Lower leg skin (tissue), 4 donors: ENCODE results near the gene MAP3K19. TPM values are rescaled to one million over a fixed set of nuclear protein-coding genes. Genes with fewer than 3 reads are reported as not detected.
"Not testable (repeated sequence)": the region's sequence is repeated elsewhere in the genome, so short reads cannot be mapped to it uniquely, and the experiment has no call there.

Source experiments
- DNase-seq, 2 donors: peaks; one replicate each; pipeline ENCODE4 v3.0.0-alpha.2; 2019; ENCODE audit warnings: low spot score in 2 of 2
- H3K4me3 ChIP-seq: fragments of 200-600 bp; sonication (generic); 2 replicates; pipeline ENCODE4 v1.5.1; 2017; ENCODE audit warnings: mild to moderate bottlenecking, low read depth; ENCODE audit not compliant: poor library complexity, severe bottlenecking
- CTCF ChIP-seq, 3 donors: fragments of 450-650 bp; IDR thresholded peaks; one replicate each; pipeline ENCODE4 v1.5.1; 2016; ENCODE audit warnings: antibody characterized with exemption in 3 of 3, mild to moderate bottlenecking in 3 of 3, moderate library complexity in 2 of 3
- POLR2A ChIP-seq, 2 donors: fragments of 450-650 bp; IDR thresholded peaks; one replicate each; pipeline ENCODE4 v1.6.1; 2016 to 2017; ENCODE audit warnings: antibody characterized with exemption in 2 of 2, mild to moderate bottlenecking in 1 of 2, moderate library complexity in 1 of 2
- WGBS, 2 donors: methylation state at CpG; one replicate each; pipeline ENCODE4 v1.1.5; 2018; 5-methylcytosine and 5-hydroxymethylcytosine counted together
- intact Hi-C: fragments of 100-400 bp; cut with DNase I; formaldehyde crosslinking; loops from one replicate; pipeline ENCODE4 v1.15.0; 2023; ENCODE audit warnings: low total_unique reads
- total RNA-seq, 4 donors: library from RNA; depleted of rRNA; stranded (reverse); fragments of >200 nt; gene quantifications; one replicate each; pipeline ENCODE4 v1.1.0, GENCODE V29; 2016

Gene MAP3K19
- total RNA-seq, 4 donors from 2014 or later, result not detected

GRCh38 chr2:134999521-134999920 lies 47.7 kb downstream of the MAP3K19 start:
- TF ChIP-seq CTCF (IDR thresholded peaks at IDR 0.05) (no peak), POLR2A (IDR thresholded peaks at IDR 0.05) (no peak)
- WGBS, 2 donors, result 72 to 81% methylated on average over 2 of the region's 2 CpGs
- no peak for DNase-seq
- intact Hi-C loops, result no loop called here
- no peak overlapping the region for H3K4me3 ChIP-seq

DNA sequence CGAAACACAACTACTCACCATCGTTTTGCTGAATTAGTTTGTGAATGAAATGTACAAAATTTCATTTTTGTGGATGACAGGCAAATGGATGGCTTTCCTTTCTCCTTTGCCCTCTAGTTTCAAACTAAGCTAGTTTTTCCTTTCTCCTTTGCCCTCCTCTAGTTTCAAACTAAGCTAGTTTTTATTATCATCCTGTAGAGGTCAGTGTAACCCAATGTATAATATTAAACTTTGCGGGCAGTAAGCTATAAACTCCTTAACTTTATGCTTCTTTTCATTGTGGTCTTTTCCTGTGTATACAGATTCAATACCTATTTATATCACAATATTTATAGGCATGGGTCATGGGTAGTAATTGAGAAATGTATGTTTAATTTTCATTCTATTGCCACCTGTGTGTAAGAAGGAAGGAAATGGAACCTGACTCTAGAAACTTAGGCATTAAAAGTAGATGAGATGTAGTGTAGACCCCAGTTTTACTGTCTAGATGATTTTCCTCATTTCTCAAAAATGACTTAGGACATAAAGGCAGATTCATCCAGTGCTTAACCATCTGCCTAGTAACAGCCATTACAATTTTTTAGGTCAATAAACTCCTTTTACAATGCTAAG lies 58.1 kb downstream of the MAP3K19 start:
- 18 to 32% methylated on average over 3 of the region's 3 CpGs for WGBS, 2 donors
- TF ChIP-seq CTCF (IDR thresholded peaks at IDR 0.05), result no peak
- TF ChIP-seq POLR2A (IDR thresholded peaks at IDR 0.05), result no peak
- intact Hi-C loops, result no loop called here
- DNase-seq, result no peak
- H3K4me3 ChIP-seq, result no peak overlapping the region

- 85 to 93% methylated on average over 3 of the region's 3 CpGs for WGBS, 2 donors
- no peak overlapping the region for H3K4me3 ChIP-seq
- intact Hi-C loops, result no loop called here
- no peak for DNase-seq
- TF ChIP-seq POLR2A (IDR thresholded peaks at IDR 0.05) (no peak), CTCF (IDR thresholded peaks at IDR 0.05) (no peak)
Observed at GRCh38 chr2:134985061-134985460, 62.2 kb downstream of the MAP3K19 start.

DNA sequence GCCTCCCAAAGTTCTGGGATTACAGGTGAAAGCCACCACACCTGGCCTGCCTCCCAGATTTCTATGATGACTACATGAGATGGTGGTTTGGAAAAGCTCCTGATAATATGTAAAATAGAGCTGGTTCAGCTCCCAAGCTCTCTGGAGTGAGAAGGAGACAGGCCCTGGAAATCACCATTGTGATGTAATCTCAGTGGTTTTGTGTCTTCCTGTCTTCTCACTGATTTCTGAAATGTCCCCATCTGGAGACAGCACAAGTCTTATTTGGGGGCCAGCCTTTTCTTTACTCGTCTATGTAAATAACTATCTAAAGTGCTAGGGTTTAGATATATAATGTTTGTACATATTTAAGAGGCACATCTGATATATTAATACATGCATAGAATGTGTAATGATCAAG lies 64.6 kb downstream of the MAP3K19 start:
- no peak for DNase-seq
- 64 to 79% methylated on average over 1 of the region's 1 CpG for WGBS, 2 donors
- intact Hi-C loops, result no loop called here
- TF ChIP-seq CTCF (IDR thresholded peaks at IDR 0.05), result no peak
- no peak for TF ChIP-seq POLR2A (IDR thresholded peaks at IDR 0.05)
- H3K4me3 ChIP-seq, result no peak overlapping the region

- intact Hi-C loops, result no loop called here
- WGBS, 2 donors, result 94% methylated on average over 7 of the region's 7 CpGs
- DNase-seq, result no peak
- TF ChIP-seq POLR2A (IDR thresholded peaks at IDR 0.05) (no peak), CTCF (IDR thresholded peaks at IDR 0.05) (no peak)
- no peak overlapping the region for H3K4me3 ChIP-seq
Observed at GRCh38 chr2:134980639-134981038, 66.6 kb downstream of the MAP3K19 start.

DNA sequence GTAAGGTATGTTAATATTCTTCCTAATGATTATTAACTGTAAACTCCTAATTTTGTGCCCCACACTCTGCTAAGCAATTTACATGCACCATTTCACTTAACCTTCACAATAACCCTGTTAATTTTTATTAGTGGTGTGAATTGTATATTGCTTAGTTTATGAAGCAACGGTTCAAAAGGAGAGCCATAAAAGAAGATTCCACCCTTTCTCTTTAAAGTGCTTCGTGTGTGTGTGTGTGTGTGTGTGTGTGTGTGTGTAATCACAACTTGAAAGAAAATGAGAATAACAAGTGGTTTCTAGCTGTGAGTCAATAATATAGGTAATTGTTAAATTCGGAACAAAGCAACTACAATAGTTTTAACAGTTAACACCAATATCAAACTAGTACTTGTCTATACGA lies 68.0 kb downstream of the MAP3K19 start:
- intact Hi-C loops, result no loop called here
- TF ChIP-seq POLR2A (IDR thresholded peaks at IDR 0.05) (no peak), CTCF (IDR thresholded peaks at IDR 0.05) (no peak)
- no peak for DNase-seq
- no peak overlapping the region for H3K4me3 ChIP-seq
- WGBS, 2 donors, result 48 to 53% methylated on average over 4 of the region's 4 CpGs

DNA sequence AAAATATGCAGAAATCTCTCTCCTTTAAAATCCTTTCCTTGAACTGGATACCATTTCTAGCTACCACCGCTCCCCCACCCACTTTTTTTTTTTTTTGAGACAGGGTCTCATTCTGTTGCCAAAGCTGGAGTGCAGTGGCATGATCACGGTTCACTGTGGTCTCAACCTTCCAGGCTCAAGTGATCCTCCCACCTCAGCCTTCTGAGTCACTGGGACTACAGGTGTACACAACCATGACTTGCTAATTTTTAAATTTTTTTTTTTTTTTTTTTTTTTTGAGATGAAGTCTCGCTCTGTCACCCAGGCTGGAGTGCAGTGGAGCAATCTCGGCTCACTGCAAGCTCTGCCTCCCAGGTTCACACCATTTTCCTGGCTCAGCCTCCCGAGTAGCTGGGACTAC lies 70.1 kb downstream of the MAP3K19 start:
- DNase-seq, intact Hi-C loops, H3K4me3 ChIP-seq: not testable (repeated sequence)
- 87 to 92% methylated on average over 5 of the region's 5 CpGs for WGBS, 2 donors
